Progenitor cell of endocrine pancreas (in vitro differentiated cells): ENCODE measurements around the gene POMGNT2. TPM values are rescaled to one million over a fixed set of nuclear protein-coding genes. Genes with fewer than 3 reads are reported as not detected.

Source experiments
- DNase-seq: peaks from one replicate; pipeline ENCODE4 v3.0.0; 2021; ENCODE audit warnings: low spot score; ENCODE audit not compliant: unreplicated experiment
- H3K27ac Mint-ChIP-seq: 2 replicates; pipeline ENCODE4 v1.8.0; 2021; ENCODE audit warnings: mild to moderate bottlenecking, moderate library complexity, mixed read lengths
- H3K27me3 Mint-ChIP-seq: 2 replicates; pipeline ENCODE4 v1.8.0; 2021; ENCODE audit warnings: mixed read lengths
- H3K36me3 Mint-ChIP-seq: 2 replicates; pipeline ENCODE4 v1.8.0; 2022; ENCODE audit warnings: mixed read lengths; ENCODE audit not compliant: insufficient read depth
- H3K4me1 Mint-ChIP-seq: 2 replicates; pipeline ENCODE4 v1.8.0; 2021; ENCODE audit warnings: low read depth, mixed read lengths
- H3K4me3 Mint-ChIP-seq: 2 replicates; pipeline ENCODE4 v1.8.0; 2021; ENCODE audit warnings: low read depth, mild to moderate bottlenecking, moderate library complexity, mixed read lengths
- H3K9me3 Mint-ChIP-seq: 2 replicates; pipeline ENCODE4 v1.8.0; 2021; ENCODE audit warnings: low read depth, mixed read lengths
- total RNA-seq: library from RNA; stranded (reverse); gene quantifications from 2 replicates; pipeline ENCODE4 v1.2.1, GENCODE V29; 2021
- TF ChIP-seq, protein P1 (sequence below): fragments of 200-600 bp; sonication (generic); IDR thresholded peaks from one replicate; pipeline ENCODE4 v1.5.0; 2021; ENCODE audit warnings: antibody characterized with exemption, mild to moderate bottlenecking; ENCODE audit not compliant: unreplicated experiment

The POMGNT2 gene
- total RNA-seq, 1 donor from 2014 or later, result 21.6 TPM

GRCh38 chr3:43062040-43062563 is 43.8 kb downstream of the POMGNT2 start:
- Mint-ChIP-seq H3K9me3 (peaks cover 3% of the 10 kb centered on the region), H3K27me3 (no peaks in the 10 kb centered on the region), H3K36me3 (peaks cover 2% of the 10 kb centered on the region), H3K27ac (no peak overlapping the region), H3K4me1 (no peaks in the 10 kb centered on the region), H3K4me3 (no peak overlapping the region)
- TF ChIP-seq, protein P1, sequence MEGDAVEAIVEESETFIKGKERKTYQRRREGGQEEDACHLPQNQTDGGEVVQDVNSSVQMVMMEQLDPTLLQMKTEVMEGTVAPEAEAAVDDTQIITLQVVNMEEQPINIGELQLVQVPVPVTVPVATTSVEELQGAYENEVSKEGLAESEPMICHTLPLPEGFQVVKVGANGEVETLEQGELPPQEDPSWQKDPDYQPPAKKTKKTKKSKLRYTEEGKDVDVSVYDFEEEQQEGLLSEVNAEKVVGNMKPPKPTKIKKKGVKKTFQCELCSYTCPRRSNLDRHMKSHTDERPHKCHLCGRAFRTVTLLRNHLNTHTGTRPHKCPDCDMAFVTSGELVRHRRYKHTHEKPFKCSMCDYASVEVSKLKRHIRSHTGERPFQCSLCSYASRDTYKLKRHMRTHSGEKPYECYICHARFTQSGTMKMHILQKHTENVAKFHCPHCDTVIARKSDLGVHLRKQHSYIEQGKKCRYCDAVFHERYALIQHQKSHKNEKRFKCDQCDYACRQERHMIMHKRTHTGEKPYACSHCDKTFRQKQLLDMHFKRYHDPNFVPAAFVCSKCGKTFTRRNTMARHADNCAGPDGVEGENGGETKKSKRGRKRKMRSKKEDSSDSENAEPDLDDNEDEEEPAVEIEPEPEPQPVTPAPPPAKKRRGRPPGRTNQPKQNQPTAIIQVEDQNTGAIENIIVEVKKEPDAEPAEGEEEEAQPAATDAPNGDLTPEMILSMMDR, result no peak
- DNase-seq, result no peak

- no peaks in the 10 kb centered on the region for H3K4me1 Mint-ChIP-seq
- no peak for DNase-seq
These were observed 44.6 kb downstream of the POMGNT2 start for GRCh38 chr3:43061101-43061895.

DNA sequence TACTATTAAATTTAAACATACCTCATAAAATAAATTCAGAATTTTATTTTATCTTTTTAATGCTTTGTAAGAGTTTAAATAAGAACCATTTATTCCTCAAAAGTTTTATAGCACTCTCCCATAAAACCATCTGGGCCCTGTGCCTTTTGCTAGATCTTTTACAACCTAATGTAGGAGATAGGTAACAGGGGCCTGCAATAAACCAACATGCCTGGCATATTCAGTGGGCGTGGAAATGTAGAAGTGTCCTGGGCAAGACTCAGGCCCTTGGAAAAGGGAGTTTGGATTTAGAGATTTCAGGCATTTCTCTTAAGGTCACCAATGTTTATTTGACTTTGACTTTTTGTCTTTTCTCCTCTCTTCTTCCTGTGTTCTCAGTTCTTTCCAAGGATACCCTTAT is 46.4 kb downstream of the POMGNT2 start:
- Mint-ChIP-seq H3K4me1 (no peaks in the 10 kb centered on the region), H3K4me3 (no peak overlapping the region), H3K36me3 (peaks cover 2% of the 10 kb centered on the region), H3K27me3 (no peaks in the 10 kb centered on the region), H3K27ac (no peak overlapping the region), H3K9me3 (peaks cover 3% of the 10 kb centered on the region)
- TF ChIP-seq, protein P1, result no peak
- DNase-seq, result no peak

More at GRCh38 chr3:43061101-43061895, 44.6 kb downstream of the POMGNT2 start:
- TF ChIP-seq, protein P1, result no peak
- Mint-ChIP-seq H3K36me3 (peaks cover 2% of the 10 kb centered on the region), H3K27ac (no peak overlapping the region), H3K4me3 (no peak overlapping the region), H3K27me3 (no peaks in the 10 kb centered on the region), H3K9me3 (peaks cover 3% of the 10 kb centered on the region)

DNA sequence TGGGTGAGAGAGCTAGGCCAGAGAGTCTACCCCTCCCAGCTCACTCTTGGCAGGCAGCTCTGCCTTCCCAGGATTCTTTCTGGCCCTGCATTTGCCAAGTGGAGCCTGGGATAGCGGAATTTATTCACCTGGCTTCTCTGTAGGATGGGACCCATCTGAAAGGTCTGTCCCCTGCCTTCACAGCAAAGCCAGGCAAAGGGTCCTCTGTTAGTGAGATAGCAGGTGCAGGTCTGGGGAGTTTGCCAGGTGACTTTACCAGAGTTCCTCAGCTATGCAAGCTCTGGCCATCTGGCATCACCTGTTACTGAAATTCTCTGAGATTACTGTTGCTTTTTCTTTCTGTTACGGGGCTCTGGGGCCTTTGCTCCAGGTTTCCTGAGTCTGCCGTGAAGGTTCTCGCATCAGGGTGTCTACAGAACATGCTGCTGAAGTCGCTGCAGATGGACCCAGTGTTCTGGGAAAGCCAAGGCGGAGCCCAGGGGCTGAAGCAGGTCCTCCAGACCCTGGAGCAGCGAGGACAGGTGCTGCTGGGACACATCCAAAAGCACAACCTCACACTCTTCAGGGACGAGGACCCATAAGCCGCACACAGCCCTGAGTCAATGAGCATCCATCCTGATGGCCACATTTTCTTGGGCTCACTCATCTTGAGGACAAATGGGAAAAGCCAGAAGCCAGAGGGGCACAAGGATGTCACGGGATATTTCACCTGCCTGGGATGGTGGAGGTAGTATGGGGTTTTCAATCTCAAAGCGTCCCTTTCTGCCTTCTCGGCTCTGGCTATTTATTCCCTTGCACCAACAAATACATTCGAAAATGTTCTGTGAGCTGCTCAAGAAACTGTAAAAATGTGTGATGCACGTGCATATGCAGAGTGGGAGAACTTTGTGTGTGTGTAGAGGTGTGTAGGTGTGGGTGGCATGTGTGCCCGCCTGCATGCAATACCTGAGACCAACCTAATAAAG is 49.8 kb downstream of the POMGNT2 start:
- no peak for DNase-seq
- TF ChIP-seq, protein P1, result no peak
- Mint-ChIP-seq H3K27ac (no peak overlapping the region), H3K4me3 (no peak overlapping the region), H3K4me1 (no peaks in the 10 kb centered on the region), H3K9me3 (peaks cover 1% of the 10 kb centered on the region), H3K36me3 (no peaks in the 10 kb centered on the region), H3K27me3 (no peaks in the 10 kb centered on the region)

GRCh38 chr3:43055393-43055792 is 50.5 kb downstream of the POMGNT2 start:
- Mint-ChIP-seq H3K4me3 (no peak overlapping the region), H3K9me3 (peaks cover 8% of the 10 kb centered on the region), H3K4me1 (no peaks in the 10 kb centered on the region), H3K36me3 (no peaks in the 10 kb centered on the region), H3K27me3 (no peaks in the 10 kb centered on the region), H3K27ac (no peak overlapping the region)
- TF ChIP-seq, protein P1, result no peak
- DNase-seq, result no peak
